HG03565 (cell line): ENCODE measurements around the gene MYL7.

Experiments used
- ATAC-seq: cut with Tn5 transposase; IDR thresholded peaks from one replicate; pipeline ENCODE4 v1.9.1; 2021; ENCODE audit warnings: mild to moderate bottlenecking, moderate library complexity; ENCODE audit not compliant: unreplicated experiment

The MYL7 gene

DNA sequence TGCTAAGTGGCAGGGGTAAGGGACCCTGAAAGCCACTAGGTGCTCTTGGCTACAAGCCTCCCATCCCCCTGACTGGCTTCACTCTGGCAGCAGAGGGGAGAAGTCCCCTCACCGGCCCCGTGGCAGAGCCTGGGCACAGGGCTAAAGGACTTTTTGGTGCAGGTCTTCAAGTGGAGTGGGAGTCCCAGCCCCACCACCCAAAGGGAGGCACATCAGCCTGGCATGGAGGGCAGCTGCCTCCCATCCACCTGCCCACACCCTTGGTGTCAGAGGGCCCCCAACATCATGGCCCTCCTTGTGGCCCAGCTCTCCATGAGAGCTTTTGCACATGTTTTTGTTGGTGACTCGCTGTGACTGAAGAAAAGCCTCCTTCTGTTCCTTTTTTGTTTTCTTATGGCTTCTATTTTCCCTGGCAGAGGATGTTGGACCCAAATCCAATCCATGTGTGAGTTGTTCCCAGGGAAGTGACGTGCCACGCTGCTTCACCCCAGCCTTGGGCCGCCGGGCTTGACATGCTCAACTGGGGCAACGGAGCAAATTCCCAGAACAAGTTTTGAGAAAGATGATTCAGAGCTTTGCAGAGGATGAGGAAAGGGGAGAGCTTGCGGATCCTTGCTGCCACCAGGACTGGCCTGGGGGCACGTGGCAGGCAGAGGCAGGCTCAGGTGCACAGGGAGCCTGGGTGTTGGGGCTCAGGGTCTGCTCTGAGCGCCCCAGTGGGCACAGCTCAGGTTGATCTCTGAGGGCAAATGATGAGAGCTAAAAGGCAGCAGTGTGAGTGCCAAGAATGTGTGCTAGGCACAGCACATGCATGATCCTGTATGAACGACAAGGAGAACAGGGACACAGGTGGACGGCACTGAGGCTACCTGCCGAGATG, 38.9 kb downstream of the MYL7 start:
- no peak for ATAC-seq

DNA sequence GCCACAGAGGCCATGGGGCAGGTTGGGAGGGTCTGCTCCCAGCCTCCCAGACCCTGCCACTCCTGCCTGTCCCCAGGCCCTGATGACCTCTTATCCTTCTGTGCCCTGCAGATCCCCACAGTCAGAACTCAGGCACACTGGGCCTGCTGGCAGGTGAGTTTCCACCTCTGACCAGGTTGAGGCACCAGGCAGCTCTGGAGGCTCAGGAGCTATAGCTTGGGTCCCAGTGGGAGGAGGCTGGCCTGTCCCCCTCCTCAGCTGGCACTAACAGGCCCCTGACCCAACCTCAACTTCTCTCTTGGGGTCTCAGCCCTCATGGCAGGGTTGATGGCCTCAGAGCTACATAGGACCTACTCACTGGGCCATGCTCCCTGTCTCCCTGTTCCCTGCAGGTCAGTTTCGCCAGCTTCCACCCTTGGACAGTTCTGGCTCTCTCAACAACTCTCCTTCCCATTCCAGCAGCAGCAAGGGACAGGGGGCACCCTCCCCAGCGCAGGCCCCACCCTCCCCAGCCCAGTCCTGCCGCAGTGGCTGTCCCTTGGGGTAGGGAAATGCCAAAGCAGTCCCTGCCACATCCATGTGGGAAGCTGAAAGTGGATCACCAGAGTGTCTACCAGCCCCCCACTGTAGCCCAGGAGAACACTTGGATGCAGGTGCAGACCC, 39.7 kb downstream of the MYL7 start:
- no peak for ATAC-seq

DNA sequence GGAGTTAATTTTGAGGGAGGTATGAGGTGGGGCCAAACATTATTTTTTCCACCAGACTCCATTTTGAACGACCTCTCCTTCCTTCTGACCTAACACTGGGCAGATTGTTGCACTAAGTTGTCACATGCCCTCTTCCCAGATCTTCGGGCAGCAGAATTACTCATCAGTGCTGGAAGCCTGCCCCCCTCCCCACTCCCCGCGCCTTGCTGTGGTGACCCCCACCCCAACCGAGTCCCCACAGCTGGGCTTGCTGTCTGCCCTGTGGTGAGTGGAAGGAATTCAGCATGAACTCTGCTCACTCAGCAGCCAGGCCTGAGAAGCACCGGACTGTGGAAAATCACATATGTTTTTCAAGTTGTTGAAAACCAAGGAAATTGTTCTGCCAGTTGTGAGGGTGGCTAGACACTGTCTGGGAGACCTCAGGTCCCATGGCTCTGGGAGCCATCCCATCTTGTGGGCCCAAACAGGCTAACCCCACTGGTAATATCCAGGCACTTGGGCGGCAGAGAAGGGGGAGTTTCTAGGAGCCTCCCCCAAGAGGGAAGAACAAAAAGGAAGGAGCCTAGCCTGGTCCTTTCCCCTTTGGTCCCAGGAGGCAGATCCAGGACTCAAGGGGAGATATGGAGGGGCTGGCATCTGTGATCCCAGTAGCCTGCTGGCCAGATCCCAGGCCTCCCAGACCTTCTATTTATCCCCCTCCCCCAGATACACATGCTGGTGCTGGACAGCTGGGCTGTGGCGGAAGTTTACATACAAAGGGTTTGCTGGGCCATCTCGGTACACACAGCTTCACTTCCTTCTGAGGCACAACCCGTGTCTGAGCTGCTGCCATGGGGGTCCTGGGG, 40.5 kb downstream of the MYL7 start:
- ATAC-seq = no peak

DNA sequence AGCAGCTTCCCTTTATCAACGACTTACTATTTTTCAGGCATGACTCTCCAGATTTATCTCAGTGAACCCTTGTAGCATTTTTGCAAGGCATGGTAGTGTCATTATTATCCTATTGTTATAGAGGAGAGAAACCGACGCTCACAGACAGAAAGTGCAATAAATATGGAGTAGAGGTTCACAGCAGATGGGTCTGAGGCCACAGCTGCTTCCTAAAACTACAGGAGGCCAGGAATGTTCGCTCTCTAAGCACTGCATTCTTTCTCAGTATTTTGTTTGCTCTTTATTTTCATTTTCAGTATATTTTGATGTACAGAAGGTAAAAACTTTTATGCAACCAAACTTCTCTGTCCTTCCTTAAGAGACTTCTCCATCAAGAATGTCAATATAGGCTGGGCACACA, 41.5 kb downstream of the MYL7 start:
- no peak for ATAC-seq

- no peak for ATAC-seq
These were observed 42.8 kb downstream of the MYL7 start for GRCh38 chr7:44098092-44099068.

- no peak for ATAC-seq
These were observed 43.8 kb downstream of the MYL7 start for GRCh38 chr7:44097064-44097932.

DNA sequence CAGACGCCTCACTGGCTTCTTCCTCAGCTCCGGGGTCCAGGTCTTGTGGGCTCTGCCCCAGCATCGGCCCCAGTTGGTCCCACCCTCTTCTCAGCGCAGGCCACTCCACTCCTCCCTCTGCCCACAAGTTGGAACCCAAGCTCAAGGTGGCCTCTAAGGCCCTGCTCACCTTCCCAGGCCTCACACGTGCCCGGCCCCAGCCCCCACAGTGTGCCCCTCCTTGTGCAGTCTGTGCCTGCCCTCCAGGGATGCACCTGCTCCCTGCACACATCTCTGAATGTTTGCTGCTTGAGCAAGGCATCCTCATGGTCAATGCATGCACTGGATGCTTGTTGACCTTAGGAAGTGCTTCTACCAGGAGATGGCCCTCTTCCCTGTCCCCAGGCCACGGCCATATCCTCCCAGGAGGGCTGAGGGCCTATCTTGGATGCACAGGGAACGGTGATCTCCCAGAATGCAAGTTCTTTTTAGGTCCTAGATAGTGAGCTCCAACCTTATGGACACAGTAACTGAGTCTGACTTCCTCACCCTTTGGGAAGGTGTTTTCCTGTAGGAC, 44.7 kb downstream of the MYL7 start:
- ATAC-seq = no peak

DNA sequence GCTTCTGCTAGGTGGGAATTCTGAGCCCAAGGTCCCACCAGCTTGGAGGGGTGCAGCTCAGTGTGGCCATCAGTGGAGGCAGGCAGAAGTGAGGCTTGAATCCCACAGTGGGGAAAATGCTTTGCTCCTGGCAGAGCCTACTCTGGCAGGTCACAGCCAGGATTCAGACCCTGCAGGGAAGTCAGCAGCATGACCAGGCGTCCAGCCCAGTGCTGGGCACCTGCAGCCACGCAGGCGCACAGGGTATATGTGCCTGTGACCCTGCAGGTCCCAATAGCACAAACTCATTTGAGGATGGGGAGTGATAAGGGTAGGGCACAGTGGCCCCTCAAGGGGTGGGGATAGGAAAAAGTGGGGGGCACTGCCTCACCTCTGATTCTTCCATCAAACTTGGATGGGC, 45.4 kb downstream of the MYL7 start:
- no peak for ATAC-seq

DNA sequence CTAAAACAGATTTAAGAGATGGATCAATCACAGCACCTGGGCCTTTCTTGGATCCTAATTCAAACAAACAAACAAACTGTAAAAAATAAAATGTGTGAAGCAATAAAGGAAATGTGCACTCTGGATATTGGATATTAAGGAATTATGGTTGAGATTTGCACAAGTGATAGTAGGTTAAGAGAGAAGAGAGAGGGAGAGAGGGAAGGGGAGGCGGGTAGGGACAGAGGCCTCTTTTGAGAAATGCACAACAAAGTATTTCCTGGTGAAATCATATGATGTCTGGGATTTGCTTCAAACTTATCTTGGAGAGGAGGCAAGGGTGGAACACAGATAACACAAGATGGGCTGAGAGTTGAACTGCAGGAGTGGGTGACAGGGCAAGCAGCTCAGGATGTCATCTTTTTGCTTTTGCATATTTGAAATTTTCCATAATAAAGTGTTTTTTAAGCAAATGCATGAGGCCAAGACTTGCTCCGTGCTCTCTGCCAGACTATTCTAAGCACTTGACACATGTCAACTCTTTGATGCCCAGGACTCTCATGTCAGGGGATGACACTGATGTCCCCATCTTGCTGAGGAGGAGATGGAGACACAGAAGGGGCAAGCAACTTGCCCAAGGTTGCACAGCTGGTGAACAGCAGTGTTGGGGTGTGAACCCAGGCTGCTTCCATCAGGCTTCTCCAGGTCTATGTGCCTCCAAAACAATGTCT, 46.1 kb downstream of the MYL7 start:
- ATAC-seq = no peak

- no peak for ATAC-seq
These were observed 46.8 kb downstream of the MYL7 start for GRCh38 chr7:44094365-44094764.

DNA sequence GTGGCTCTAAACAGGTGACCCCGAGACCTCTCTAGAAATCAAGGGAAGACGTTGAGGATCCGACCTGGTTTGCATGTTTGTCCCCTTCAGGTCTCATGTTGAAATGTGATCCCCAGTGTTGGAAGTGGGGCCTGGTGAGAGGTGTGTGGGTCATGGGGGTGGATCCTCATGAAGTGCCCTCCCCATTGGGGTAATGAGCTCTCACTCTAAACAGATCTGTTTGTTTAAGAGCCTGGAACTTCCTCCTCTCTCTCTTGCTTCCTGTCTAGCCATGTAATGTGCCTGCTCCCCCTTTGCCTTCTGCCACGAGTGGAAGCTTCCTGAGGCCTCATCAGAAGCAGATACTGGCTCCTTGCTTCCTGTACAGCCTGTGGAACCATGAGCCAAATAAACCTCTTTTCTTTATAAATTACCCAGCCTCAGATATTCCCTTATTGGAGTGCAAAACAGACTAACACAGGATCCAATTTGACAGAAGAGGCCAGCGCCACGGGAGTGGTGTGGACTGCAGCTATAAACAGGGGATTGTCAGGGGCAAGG, 48.0 kb downstream of the MYL7 start:
- no peak for ATAC-seq
